Measurements from ENCODE around the gene ATXN7. TPM values are rescaled to one million over a fixed set of nuclear protein-coding genes. Genes with fewer than 3 reads are reported as not detected.

Gene ATXN7
- total RNA-seq, 4 donors from 2014 or later: 6.1 to 28.2 (median 20.2) TPM

GRCh38 chr3:64049832-64050231 lies 186.2 kb downstream of the ATXN7 start:
- no peaks in the 10 kb centered on the region for H3K4me1 ChIP-seq
- no peaks in the 10 kb centered on the region for H3K36me3 ChIP-seq
- no peaks in the 10 kb centered on the region for H3K27me3 ChIP-seq
- WGBS, 2 donors: 74 to 76% methylated on average over 4 of the region's 4 CpGs
- no peak for DNase-seq
- TF ChIP-seq CTCF (IDR thresholded peaks at IDR 0.05): no peak
- no peak for TF ChIP-seq POLR2A (IDR thresholded peaks at IDR 0.05)
- no peaks in the 10 kb centered on the region for H3K9me3 ChIP-seq
- no peak overlapping the region for H3K27ac ChIP-seq
- intact Hi-C loops (cut with DNase I): no loop called here
- H3K4me3 ChIP-seq: no peak overlapping the region

Small RNA genes within 50 kb of the gene (small RNA-seq; reads per million reads assigned to genes)
- 0 to 0.15 (median 0.04) reads per million in 4 donors for gene SCAANT1

Other genes starting within 250 kb of the ATXN7 start
- gene SNTN, start 211.2 kb upstream of the ATXN7 start, total RNA-seq: not detected
- not detected for gene C3orf49, start 44.6 kb upstream of the ATXN7 start, total RNA-seq
- 10 to 100 TPM; 50.9 to 86.9 (median 75.9) TPM for gene THOC7, start 62 bp upstream of the ATXN7 start, total RNA-seq
- gene SCAANT1, start 48.5 kb downstream of the ATXN7 start, total RNA-seq: not detected
- 100 to 1,000 TPM in 1 of 4 donors, 10 to 100 TPM in 3; 53.1 to 102 (median 81.6) TPM for gene PSMD6, start 159.6 kb downstream of the ATXN7 start, total RNA-seq

Measured in esophagus squamous epithelium (tissue), 5 donors.